GM18951 (cell line): ENCODE measurements around the gene AAGAB.
A peak's percentile ranks its signal among the peaks of the same experiment; 100 is the strongest.
"Not testable (repeated sequence)": the region's sequence is repeated elsewhere in the genome, so short reads cannot be mapped to it uniquely, and the experiment has no call there.

Source experiments
- POLR2A ChIP-seq: IDR thresholded peaks from 4 replicates; pipeline ENCODE4 v1.6.1; 2011; ENCODE audit warnings: mild to moderate bottlenecking; ENCODE audit not compliant: insufficient read length, insufficient read depth; ENCODE audit errors: extremely low read depth
- in situ Hi-C: fragments of 300-500 bp; cut with MboI; formaldehyde crosslinking; loops from one replicate; pipeline ENCODE4 v1.12.0; 2022; ENCODE audit warnings: low sequenced_read_pairs, mixed read lengths, inconsistent platforms; ENCODE audit not compliant: unreplicated experiment

AAGAB gene, protein sequence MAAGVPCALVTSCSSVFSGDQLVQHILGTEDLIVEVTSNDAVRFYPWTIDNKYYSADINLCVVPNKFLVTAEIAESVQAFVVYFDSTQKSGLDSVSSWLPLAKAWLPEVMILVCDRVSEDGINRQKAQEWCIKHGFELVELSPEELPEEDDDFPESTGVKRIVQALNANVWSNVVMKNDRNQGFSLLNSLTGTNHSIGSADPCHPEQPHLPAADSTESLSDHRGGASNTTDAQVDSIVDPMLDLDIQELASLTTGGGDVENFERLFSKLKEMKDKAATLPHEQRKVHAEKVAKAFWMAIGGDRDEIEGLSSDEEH

DNA sequence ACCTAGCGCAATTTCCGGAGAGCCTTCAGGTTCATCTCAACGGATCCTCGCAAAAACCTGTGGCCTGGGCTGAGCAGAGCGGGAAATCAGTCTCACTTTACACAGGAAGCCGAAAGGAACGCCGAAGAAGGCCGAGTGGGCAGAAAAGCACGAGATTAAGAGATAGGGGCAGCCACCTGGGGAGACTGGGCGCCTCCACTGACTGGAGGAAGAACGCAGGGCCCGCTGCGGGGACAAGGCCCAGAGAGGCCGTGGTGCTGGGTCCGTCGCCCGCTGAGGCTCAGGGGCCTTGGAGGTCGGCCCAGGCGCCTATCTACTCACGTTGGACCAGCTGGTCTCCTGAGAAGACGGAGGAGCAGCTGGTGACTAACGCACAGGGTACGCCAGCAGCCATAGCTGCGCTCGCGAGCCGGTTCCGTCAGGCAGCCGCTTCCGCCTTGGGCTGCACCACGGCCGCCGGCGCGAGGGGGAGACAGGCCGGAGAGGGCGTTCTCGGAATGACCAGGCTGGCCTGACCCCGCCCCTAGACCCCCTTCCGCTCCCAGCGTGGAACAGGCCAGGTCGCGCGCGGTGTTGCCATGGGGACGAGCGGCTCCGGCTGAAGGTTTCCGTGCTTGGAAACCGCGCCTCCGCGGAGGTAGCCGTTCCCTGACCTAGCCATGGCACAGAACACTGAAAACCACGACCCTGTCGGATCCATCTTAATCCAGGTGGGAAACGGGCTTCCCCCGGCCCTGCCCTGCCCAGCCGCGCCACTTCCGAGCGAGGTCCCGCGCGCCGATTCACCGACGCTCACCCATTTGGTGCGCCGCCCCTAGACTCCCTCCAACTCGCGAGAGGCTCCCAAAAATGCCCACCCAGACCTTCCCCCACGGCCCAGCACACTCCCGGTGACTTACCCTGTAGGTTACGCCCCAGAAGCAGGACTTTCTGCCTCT is at the start of gene AAGAB, which contains the start of gene IQCH:
AAGAB (minus strand) TSS at position 424 of the 938 bp plus-strand sequence; CDS start at position 394, 30 bp downstream.
IQCH (plus strand) TSS at position 549 of the 938 bp plus-strand sequence; CDS start at position 660, 111 bp downstream.
- in situ Hi-C loops, result no loop called here
- peak; percentile 93 for TF ChIP-seq POLR2A

DNA sequence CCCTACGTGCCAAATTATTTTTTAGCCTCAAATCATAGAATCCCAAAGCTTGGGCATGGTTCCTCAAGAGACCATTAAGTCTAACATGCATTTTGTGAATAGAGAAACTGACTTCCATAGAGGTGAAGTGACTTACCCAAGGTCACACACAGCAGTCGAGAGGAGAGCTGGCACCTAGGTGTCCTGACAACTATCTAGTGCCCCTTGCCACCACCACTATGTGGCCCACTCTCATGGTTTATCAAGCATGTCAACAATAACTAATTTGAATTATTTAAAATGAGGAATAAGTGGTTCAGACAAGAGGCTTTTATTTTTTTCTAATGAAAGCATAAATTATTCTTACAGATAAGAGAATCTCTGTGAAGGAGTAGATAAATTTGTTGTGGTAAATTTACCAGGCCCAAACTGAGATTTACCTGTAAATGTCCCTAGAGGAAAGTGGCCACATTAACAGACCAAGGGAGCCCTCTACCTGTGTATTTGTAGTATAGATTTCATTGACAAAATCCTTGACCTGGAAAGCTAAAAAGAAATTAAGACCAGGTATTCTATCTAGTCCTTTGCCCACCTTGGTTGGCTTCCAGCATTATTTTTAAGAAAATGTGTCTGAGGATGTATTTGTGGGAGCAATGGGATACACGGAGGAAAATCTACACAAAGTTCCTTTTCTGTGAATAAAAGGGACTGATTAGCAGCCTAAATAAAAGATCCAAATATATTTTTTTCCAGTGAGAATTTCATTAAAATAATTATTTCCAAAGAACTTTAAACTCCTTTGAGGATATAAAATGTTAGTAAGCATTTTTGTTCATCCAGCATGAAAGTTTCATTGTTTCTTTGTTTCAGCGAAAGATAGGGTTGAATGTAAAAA is 49.3 kb upstream of the AAGAB start:
- no peak for TF ChIP-seq POLR2A
- in situ Hi-C loops, result no loop called here

DNA sequence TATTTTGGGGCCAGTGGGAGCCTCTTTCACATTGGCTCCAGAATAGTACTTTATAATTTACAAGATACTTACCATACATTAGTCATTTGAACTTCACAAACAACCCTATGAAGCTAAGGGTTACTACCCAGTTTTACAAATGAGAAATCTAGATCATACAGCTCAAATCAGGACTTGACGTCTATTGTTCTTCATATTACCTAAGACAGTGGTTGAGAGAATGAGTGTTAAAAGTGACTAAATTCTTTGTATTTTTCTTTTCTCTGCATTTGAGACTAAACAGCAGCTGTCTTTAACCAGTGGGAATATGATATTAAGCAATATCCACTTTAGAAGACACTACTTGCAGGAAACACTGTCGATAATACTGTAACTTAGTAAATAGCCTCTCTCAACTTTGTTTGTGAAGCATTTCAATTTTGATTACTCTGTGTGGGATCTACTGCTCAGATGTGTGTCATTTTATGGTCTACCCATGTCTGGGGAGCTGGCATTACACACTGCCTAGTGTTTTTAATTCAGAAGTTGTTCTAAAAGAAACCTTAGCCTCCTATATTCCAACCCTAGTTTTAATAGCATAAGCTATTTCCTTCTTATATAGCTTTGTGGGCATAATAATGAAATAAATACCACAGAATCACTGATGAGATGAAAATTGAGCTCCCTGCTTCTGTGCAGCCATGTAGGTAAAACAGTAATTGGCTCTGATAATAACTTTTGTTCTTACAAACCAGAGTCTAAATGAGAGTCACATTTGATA is 46.0 kb upstream of the AAGAB start:
- no peak for TF ChIP-seq POLR2A
- in situ Hi-C loops, result no loop called here

DNA sequence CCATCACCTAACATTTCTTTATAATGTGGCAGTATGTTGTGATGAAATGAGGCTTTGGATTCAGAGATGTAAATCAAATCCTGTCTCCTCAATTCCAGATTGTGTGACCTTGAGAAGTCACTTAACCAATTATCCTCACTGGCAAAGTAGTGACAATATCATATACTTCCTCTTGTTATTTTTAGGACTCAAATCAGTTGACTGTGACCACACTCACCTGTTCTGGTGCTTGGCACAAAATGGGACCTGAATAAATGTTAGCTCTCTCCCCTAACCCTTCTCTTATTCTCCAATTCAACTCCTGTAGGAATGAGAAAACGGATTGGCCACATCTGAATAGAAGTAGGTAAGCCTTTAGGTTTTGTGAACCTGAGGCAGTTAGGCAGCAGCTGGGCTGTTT is 42.2 kb upstream of the AAGAB start:
- in situ Hi-C loops, result loop anchor here (10.0 kb wide), 1 partner anchor 342 kb away; no protein-coding TSS in a partner anchor

DNA sequence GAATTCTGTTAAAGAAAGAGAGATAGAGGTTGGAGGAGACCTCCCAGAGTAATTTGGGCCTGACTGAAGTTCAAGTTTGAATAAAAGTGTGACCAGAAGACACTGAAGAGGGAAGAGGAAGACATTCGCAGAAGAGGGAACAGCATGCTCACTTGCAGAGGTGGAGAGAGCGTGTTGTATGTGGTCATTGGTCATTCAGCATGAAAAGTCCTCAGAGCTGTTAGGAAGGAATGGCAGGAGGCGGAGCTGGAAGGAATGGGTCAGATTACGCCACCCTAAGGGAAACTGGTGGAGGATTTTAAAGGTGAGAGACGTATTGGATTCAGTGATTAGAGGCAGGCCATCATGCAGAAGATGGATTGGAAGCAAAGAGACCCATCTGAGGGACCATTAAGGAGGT is 41.7 kb upstream of the AAGAB start:
- in situ Hi-C loops, result loop anchor here (10.0 kb wide), 1 partner anchor 341 kb away; no protein-coding TSS in a partner anchor
- TF ChIP-seq POLR2A, result no peak

More for the DNA sequence above, 42.2 kb upstream of the AAGAB start:
- TF ChIP-seq POLR2A, result no peak

DNA sequence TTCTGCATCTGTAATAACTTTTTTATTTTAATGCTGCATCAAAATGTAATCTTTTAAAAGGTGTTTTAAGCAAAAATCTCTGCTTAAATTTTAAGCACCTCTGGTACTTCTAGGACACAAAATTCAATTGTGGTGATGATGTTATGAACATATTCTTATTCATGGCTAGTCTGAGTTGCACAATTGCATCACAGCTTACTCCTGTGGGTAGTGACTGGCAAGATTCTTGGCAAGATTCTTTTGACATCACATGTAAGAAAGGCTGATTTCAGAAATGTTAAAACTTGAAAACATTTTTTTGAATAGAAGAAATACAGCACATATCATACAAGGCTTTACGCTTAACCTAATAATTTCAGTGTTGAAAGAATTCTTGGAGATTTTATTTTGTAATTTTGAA is 35.9 kb upstream of the AAGAB start:
- in situ Hi-C loops, result loop anchor here (10.0 kb wide), 1 partner anchor 336 kb away; no protein-coding TSS in a partner anchor
- no peak for TF ChIP-seq POLR2A

DNA sequence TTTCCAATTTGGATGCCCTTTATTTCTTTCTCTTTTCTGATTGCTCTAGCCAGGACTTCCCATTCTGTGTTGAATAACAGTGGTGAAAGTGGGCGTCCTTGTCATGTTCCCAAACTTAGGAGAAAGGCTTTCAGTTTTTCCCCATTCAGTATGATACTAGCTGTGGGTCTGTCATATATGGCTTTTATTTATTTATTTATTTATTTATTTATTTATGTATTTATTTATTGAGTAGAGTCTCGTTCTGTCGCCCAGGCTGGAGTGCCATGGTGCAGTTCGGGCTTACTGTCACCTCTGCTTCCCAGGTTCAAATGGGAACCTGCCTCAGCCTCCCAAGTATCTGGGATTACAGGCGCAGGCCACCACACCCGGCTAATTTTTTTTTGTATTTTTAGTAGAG is 31.9 kb upstream of the AAGAB start:
- in situ Hi-C loops, result not testable (repeated sequence)

DNA sequence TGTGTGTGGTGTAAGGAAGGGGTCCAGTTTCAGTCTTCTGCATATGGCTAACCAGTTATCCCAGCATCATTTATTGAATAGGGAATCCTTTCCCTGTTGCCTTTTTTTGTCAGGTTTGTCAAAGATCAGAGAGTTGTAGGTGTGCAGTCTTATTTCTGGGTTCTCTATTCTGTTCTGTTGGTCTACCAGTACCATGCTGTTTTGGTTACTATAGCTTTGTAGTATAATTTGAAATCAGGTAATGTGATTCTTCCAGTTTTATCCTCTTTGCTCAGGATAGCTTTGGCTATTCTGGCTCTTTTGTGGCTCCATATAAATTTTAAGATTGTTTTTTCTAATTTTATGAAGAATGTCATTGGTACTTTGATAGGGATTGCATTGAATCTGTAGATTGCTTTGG is 31.2 kb upstream of the AAGAB start:
- in situ Hi-C loops, result not testable (repeated sequence)

DNA sequence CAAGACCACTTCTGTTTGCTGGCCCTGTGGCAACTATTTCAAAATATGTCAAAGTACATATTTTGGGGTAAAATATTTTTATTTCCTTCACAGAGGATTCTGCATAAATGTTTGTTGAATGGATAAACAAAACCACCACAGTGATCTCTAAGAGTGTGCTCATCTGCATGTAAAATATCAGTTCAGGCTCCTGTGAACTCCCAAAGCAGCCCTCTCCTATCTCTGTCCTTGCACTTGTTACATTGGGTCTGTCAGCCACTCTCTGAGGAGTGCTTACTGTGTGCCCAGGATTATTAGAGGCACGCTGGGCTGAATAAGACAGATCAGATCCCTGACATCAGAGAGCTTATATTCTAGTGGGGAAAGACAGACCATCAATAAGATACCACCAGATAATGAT is 27.3 kb upstream of the AAGAB start:
- in situ Hi-C loops, result no loop called here
- TF ChIP-seq POLR2A, result no peak

DNA sequence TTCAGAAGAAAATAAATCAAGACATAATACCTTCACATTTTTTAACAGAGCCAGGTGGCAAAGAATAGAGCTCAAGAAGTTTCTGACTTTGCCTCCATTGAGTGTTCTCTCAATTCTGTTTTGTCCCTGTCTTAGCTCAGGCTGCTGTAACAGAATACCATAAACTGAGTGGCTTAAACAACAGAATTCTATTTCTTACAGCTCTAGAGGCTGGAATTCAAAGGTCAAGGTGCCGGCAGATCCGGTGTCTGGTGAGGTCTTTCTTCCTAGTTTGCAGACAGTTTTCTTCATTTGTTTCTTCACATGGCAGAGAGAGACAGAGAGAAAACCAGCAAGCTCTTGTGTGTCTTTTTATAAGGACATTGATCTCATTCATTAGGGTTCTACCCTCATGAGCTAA is 25.8 kb upstream of the AAGAB start:
- TF ChIP-seq POLR2A, result no peak
- in situ Hi-C loops, result no loop called here

DNA sequence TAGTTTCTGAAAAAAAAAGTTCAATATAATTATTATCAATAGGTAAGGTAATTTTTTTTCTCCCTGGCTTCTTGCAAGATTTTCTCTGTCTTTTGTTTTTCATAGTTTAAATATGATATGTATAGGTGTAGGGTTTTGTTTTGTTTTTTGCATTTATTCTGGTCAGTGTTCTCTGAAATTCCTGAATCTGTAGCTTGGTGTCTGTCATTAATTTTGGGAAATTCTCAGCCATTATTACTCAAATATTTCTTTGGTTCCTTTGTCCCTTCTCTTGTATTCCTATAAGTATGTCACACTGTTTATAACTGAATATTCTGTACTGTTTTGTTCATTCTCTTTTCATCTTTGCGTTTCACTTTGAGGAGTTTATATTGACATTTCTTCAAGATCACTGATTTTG is 22.2 kb upstream of the AAGAB start:
- no peak for TF ChIP-seq POLR2A
- in situ Hi-C loops, result no loop called here

DNA sequence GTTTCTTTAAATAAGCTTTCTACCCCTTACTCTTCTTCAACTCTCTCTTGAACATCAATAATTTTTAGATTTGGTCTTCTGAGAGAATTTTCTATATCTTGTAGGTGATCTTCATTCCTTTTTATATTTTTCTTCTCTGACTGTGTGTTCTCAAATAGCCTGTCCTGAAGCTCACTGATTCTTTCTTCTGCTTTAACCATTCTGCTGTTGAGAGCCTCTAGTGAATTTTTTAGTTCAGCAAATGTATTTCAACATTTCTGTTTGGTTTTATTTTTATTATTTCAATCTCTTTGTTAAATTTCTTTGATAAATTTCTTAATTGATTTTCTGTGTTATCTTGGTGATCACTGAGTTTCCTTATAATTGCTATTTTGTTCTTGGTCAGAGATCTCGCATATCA is 19.8 kb upstream of the AAGAB start:
- TF ChIP-seq POLR2A, result no peak
- in situ Hi-C loops, result no loop called here
